Right renal cortex interstitium (tissue), 3 donors: ENCODE results near the gene CDC73. TPM values are rescaled to one million over a fixed set of nuclear protein-coding genes. Genes with fewer than 3 reads are reported as not detected.
"Not testable (repeated sequence)": the region's sequence is repeated elsewhere in the genome, so short reads cannot be mapped to it uniquely, and the experiment has no call there.

Experiments
- DNase-seq, 3 donors: peaks; one replicate each; pipeline ENCODE4 v3.0.0-alpha.2; 2013; ENCODE audit warnings: low read depth in 3 of 3, low spot score in 2 of 3
- polyA plus RNA-seq, 3 donors: library from polyadenylated mRNA; unstranded; fragments of 120-200 nt; gene quantifications; one replicate each; pipeline ENCODE4 v1.2.1, GENCODE V29; 2013; ENCODE audit not compliant: insufficient read length in 3 of 3

The CDC73 gene
- polyA plus RNA-seq, 3 donors = 48.7 to 52.9 (median 52.7) TPM

- DNase-seq = no peak
Measured at GRCh38 chr1:193219391-193219790, 97.6 kb downstream of the CDC73 start.

GRCh38 chr1:193221651-193222050, 99.8 kb downstream of the CDC73 start:
- no peak for DNase-seq

GRCh38 chr1:193222056-193222615, 100.3 kb downstream of the CDC73 start:
- DNase-seq = no peak

GRCh38 chr1:193229136-193229535, 107.3 kb downstream of the CDC73 start:
- no peak for DNase-seq

- not testable (repeated sequence) for DNase-seq
Measured at GRCh38 chr1:193231146-193231545, 109.3 kb downstream of the CDC73 start.

GRCh38 chr1:193234530-193234929, 112.7 kb downstream of the CDC73 start:
- no peak for DNase-seq

- no peak for DNase-seq
Measured at GRCh38 chr1:193237381-193237978, 115.6 kb downstream of the CDC73 start.

- DNase-seq = no peak
Measured at GRCh38 chr1:193240609-193241008, 118.8 kb downstream of the CDC73 start.

GRCh38 chr1:193241132-193241827, 119.4 kb downstream of the CDC73 start:
- no peak for DNase-seq

GRCh38 chr1:193242000-193242399, 120.2 kb downstream of the CDC73 start:
- DNase-seq = no peak

GRCh38 chr1:193249187-193249586, 127.4 kb downstream of the CDC73 start:
- no peak for DNase-seq

- no peak for DNase-seq
Measured at GRCh38 chr1:193251950-193252349, 130.1 kb downstream of the CDC73 start.

- DNase-seq = no peak
Measured at GRCh38 chr1:193256019-193256418, 134.2 kb downstream of the CDC73 start.

- DNase-seq = no peak
Measured at GRCh38 chr1:193259636-193260035, 137.8 kb downstream of the CDC73 start.

GRCh38 chr1:193260056-193260745, 138.4 kb downstream of the CDC73 start:
- no peak for DNase-seq

GRCh38 chr1:193260896-193261295, 139.1 kb downstream of the CDC73 start:
- DNase-seq = no peak

- no peak for DNase-seq
Measured at GRCh38 chr1:193262661-193263060, 140.8 kb downstream of the CDC73 start.

- DNase-seq = no peak
Measured at GRCh38 chr1:193264313-193265065, 142.7 kb downstream of the CDC73 start.

GRCh38 chr1:193265716-193266115, 143.9 kb downstream of the CDC73 start:
- no peak for DNase-seq

GRCh38 chr1:193266794-193267193, 145.0 kb downstream of the CDC73 start:
- DNase-seq = not testable (repeated sequence)

- no peak for DNase-seq
Measured at GRCh38 chr1:193270996-193271395, 149.2 kb downstream of the CDC73 start.
